Right lung (tissue), 5 donors: ENCODE data around the gene FXYD3. TPM values are rescaled to one million over a fixed set of nuclear protein-coding genes. Genes with fewer than 3 reads are reported as not detected.
"Not testable (repeated sequence)": the region's sequence is repeated elsewhere in the genome, so short reads cannot be mapped to it uniquely, and the experiment has no call there.

Experiments
- DNase-seq, 2 donors: peaks; one replicate each; pipeline ENCODE4 v3.0.0-alpha.2; 2013
- polyA plus RNA-seq, 5 donors: library from polyadenylated mRNA; unstranded; fragments of 120-200 nt; gene quantifications; one replicate each; pipeline versions ENCODE4 v1.2.1 to v1.2.3, GENCODE V29; 2013; ENCODE audit warnings: inconsistent platforms in 1 of 5, low replicate concordance in 1 of 5; ENCODE audit not compliant: insufficient read length in 5 of 5, insufficient read depth in 1 of 5

FXYD3 gene
- polyA plus RNA-seq, 5 donors: 19.9 to 48.0 (median 20.8) TPM

DNA sequence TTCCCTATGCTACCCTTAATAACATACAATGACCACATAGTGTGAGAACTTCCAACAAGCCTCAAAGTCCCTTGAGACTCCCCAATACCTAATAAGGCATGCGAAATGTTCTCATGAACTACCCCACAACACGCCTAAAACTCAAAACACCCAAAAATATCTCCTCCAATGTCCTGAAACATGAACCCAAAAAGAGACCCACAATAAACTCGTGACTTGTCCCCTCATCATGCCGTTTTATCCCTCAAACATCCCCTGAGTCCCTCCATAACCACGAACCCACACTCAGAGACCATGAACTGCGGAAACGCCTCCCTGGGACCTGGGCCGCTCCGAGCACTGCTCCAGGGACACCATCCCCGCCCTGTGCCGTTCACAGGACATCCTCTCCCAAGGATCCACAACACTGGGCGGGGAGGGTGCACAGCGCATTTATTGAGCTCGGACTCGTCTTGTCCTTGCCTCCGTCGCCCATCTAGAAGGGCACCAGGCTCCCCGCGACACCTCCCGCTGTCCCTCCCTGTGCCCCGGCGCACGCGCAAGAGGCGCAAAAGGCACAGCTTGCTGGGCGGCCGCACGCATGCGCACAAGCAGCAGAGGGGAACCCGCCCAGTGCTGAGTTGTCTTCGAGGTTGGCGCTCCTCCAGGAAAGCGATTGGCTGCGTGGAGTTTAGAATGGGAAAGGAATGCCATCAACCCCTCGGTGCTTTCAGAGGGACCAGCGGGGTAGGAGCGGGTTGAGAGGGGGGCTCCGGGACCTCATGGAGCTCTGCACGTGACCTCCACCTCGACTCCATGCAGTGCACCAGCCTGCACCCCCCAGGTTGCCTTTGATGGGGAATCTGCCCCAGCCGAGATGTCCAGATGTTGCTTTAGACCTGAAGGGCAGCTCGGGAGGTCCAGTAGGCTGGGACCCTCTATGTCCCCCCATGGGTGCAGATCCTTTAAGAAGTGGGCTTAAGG is 8.8 kb downstream of the FXYD3 start:
- DNase-seq: peak; percentile 94

DNA sequence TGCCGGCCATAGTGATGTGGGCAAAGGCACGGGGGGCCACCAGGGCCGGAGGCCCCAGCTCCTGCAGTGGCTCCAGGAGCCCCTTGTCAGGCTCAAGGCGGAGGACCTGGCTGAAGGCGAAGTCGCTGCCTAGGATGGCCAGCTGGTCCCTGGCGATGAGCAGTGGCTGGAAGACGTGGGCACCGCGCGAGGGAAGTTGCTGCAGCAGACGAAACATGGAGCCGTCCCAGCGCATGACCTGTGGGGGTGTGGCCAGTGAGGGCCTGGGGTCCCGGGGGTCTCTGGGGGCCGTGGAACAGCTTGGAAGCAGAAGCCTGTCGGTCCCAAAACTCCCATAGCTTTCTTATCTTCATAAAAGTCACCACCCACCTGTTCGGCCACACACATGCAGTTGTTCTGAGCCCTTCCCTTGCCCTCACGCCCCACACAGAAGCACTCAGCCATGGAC is 9.7 kb downstream of the FXYD3 start:
- no peak for DNase-seq

DNA sequence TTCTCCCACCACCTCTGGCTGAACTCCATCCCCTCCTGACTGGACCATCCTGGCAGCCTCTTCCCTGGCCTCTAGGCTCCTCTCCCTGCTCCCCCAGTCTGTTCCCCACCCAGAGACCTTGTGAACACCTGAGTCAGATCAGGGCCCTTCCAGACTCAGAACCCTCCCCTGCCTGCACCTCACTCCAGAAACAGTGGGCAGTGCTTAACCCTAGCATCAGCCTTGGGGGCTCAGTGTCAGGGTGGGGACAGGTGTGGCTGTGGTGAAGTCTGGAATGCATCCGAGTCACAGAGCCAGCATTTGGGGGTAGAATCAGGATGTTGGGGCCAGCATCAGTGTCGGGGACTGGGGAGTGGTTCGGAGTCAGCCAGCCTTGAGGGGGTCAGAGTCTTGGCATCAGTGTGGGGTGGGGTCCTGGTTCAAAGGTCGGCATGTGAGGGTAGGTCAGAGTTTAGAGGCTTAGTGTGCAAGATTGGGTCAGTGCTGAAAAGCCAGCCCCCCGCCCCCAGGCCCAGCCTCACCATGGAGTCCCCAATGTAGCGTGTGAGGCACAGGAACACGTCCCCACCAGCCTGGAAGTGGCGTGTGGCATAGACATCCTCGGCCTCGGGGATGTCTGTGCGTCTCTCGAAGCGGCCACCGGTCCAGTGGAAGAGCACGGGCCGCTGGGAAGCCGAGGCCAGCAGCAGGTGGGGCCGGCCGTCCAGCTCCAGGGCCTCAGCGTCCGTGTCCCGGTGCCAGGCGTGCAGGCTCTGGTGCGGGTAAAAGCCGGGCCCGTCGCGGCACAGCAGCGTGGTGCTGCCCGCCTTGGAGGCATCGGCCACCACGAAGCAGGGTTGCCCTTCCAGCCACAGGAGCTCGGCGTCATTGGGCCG is 10.4 kb downstream of the FXYD3 start:
- DNase-seq: no peak

DNA sequence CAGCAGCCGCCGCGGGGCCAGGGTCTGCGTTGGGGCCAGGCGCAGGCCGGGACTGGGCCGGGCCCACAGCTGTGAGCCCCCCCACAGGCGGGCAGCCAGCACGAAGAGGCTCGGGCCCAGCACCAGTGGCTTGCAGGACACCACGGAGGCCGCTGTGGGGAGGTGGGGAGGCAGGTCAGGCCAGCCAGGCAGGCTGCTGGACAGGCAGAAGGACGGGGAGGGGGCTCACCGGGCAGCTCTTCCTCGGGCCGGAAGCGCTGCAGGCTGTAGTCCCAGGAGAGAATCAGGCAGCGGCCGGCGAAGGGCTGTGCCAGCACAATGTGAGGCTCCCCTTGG is 11.0 kb downstream of the FXYD3 start:
- DNase-seq: no peak

DNA sequence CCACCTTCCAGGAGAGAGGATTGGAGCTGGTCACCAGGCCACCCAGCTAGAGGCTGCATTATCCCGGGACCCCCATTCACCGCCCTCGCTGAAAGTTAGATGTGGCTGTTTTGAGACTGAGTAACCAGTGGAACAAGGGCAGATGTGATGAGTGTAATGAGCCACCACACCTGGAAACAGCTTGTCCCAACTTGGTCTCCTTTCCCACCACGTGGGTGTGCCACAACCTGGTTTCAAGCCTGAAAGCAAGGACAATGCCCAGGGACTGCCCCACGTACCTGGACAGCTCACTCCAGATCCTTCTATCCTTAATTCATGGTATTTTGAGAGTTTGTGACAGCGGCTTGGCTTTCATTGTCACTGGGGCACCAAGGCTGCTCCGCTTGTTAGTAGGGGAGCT is 12.2 kb downstream of the FXYD3 start:
- DNase-seq: no peak

DNA sequence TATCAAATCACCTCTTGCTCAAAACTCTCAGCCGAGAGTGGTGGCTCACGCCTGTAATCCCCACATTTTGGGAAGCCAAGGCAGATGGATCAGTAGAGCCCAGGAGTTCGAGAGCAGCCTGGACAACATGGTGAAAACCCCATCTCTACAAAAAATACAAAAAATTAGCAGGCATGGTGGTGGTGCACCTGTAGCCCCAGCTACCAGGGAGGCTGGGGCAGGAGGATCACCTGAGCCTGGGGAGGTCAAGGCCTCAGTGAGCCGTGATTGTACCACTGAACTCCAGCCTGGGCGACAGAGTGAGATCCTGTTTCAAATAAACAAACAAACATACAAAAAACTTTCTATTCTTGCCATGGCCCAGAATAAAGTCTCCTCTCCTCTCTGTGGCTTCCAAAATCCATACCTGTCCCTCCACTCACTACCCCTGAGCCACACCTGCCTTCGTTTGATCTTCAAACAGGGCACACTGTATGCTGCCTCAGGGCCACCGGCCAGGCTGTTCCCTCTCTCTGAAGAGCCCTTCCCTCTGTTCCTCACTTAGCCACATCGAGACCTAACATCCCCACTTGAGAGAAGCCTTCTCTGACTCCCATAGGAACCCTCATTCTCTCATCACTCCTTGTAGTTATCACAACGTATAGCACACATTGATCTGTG is 12.9 kb downstream of the FXYD3 start:
- no peak for DNase-seq

DNA sequence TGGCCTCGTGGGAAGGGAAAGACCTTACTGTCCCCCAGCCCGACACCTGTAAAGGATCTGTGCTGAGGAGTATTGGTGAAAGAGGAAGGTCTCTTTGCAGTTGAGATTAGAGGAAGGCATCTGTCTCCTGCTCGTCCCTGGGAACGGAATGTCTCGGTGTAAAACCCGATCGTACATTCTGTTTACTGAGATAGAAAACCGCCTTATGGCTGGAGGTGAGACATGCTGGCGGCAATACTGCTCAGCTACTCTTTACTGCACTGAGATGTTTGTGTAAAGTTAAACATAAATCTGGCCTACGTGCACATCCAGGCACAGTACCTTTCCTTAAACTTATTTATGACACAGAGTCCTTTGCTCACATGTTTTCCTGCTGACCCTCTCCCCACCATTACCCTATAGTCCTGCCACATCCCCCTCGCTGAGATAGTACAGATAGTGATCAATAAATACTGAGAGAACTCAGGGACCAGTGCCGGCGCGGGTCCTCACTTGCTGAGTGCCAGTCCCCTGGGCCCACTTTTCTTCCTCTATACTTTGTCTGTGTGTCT is 14.2 kb downstream of the FXYD3 start:
- not testable (repeated sequence) for DNase-seq

DNA sequence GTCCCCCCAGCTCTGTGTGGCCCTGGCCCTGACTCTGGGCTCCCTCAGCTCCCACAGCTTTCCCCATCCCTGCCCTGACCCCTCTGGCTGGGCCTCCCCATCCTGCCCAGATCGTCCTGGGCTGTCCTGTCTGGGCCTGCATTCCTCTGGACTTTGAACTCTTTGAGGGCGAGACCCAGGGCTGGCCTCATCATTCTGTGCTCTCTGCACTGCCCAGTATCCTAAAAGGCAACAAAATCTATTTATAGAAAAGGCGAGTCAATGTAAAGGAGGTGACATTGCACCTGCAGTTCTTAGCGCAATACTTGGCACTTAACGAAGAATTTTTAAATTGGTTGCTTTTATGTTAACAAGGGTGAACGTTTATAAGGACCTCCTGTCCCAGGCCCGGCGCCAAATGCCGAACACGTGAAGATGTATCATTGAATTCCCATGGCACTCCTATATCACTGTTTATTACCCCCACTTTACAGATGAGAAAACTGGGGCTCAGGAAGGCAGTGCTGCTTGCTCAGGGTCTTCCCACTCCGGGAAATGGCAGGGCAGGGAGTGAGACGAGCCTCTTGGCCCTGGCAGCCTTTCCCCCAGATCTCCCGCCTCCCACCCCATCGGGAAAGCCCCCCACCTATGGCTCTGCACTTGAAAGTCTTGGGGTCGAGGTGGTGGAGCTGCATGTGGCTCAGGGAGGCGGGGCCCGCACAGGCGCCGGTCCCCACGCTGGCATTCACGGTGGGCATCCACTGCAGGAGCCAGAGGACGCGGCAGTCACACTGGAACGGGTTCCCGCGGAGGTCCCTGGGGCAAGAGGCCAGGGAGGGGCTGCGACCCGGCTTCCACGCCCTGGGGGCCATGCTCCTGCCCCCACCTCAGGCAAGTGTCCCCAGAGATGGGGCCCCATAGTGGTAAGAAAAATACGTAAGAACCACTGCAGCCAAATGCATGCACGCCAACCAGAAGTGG is 15.4 kb downstream of the FXYD3 start:
- no peak for DNase-seq

DNA sequence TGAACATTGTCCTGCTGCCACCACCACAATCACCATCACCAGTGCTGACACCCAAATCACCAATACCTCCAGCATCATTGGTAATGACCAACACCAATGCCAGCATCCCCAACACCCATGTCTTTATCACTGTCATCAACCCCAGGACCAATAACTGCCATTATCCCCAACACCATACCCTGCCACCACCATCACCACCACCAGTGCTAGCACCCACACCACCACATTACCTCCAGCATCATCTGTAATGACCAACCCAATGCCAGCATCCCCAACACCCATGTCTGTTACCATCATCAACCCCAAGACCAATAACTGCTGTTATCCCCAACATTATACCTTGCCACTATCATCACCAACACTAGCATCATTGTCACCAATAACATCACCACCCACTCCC is 16.6 kb downstream of the FXYD3 start:
- no peak for DNase-seq

DNA sequence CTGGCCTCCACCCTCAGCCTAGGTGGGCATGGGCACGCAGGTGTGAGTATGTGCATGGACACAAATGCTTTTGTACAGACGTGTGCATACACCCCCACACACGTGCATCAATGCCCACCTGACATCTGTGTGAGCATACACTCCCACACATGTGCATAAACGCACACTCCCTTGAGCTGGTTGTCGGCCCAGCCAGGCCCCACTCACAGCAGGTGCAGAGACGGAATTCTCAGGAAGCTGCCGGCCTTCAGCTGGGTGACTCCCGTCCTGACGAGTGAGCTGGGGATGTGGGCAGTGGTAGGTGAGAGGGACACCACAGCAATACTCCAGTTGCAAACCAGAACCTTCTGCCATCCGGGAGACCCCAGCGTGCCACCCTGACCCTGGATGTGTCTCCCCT is 18.2 kb downstream of the FXYD3 start:
- DNase-seq: no peak

DNA sequence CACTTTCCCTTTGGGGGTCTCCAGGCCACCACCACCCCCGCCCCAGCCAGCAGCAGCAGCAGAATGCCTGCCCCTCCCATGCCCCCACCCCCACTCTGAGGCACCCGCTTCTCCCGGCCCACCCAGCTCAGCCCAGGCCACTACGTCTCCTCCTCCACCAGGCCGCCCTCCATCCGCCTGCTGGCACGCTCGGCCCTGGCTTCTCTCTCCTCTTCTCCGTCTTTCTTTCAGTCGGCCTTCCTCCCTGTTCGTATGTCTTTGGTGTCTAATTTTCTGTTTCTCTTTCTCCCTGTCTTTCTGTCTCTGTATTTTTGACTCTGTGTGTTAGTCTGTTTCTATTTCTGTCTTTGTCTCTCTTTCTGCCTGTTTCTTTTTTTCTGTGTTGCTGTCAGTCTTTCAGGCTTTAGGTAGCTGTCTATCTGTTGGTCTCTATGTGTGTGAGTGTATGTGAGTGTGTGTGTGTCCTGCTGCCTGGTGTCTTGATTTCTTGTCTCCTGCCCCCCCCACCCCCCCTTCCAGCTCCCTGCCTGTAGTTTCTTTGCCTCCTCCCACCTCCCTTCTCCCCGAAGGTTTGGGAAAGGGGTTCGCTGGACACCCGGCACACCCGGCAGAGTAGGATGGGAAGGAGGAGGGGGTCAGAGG is 19.1 kb downstream of the FXYD3 start, which contains the start of gene LGI4:
LGI4 (minus strand) TSS at position 459 of the 642 bp plus-strand sequence; CDS start at position 80, 379 bp downstream.
- DNase-seq: no peak

DNA sequence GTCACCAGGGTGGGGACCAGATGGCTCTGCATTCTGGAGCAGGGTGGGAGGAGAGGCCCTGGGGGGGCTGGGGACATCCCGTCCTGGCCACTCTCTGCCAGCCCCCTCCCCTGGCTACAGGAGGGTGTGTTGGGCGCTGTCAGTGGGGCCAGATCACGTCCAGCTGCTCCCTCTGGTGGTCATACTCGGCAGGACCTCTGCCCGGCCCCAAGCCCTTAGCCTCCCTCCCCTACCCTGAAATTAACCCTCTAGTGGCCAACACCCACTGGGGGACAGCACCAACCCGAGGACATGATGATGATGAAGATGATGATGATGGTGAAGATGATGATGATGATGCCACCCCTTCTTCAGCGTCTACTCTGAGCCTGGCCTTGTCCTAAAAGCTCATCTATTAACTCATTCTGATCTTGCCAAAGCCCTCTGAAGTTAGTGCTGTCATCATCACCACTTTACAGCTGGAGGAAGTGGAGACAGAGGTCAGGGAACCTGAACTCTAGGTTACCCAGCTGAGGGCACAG is 19.8 kb downstream of the FXYD3 start:
- DNase-seq: peak; percentile 80 to 84

DNA sequence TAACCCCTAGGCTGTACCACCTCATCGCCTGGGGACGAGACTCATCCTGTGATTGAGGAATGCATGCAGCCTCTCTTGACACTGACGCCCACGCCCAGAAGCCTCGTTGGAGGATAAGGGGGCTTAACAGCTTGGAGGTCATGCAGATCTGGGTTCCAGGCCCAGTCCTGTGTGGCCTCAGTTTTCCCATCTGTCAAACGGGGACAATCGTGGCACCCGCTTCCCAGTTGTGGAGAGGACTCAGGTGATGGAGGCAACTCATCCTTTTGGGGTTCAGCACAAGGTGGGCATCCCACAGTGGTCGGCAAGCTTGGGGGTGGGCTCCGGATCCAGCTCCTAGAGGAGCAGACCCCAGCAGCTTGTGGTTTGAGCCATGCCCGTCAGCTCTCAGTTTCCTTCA is 20.6 kb downstream of the FXYD3 start:
- no peak for DNase-seq

DNA sequence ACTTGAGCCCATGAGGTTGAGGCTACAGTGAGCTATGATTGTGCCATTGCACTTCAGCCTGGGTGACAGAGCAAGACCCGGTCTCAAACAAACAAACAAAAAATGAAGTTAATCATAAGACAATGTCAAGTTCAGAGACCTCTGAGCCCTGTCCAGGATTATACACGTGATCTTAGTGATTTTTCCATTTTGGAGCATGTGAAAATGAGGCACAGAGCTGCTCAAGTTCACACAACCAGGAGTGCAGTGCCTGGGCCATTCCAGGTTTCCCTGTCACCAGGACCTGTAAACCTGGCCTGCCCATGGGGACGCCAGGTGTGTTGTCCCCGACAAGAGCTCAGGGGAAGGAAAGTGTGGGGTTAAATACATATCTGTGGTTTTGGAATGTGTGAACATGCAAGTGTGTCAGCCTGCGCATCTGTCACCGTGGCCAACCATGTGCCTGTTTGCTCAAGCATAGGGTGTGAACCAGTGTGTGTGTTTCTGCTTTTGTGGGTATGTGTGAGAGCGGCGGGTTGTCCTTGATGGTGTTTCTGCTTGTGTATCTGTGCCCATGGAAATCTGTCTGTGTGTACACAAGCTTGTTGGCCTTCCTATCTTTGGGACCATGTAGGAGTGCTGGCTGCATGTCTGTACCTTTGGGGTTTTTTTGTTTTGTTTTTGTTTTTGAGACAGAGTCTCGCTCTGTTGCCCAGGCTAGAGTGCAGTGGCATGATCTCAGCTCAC is 21.5 kb downstream of the FXYD3 start:
- DNase-seq: no peak

DNA sequence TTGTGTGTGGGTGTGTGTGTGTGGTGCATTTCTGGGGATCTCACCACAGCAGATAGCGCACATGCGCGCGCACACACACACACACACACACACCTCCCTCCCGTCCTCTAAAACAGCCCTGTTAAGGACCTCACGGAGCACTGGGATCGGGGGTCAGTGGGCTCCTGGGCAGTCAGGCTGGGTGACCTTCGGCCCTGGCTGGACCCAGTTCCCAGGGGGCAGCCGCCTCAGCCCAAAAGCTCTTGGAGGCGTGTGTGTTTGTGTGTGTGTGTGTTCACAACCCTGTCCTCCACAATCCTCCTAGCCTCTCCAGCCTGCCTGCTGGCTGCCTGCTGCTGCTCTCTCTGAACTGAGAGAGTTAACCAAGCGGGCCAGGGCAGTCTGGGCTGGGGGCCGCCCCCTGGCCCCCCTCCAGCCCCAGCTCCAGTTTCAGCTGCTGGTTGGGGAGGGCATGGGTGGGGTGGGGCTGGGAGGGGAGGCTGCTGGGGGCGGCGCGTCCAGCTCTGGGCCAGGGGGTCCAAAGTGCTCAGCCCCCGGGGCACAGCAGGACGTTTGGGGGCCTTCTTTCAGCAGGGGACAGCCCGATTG is 22.8 kb downstream of the FXYD3 start, which contains the start of gene FXYD1:
FXYD1 (plus strand) TSS at position 520 of the 588 bp plus-strand sequence. CDS start 1,256 bp downstream, outside the sequence.
- DNase-seq: peak; percentile 77 to 81

DNA sequence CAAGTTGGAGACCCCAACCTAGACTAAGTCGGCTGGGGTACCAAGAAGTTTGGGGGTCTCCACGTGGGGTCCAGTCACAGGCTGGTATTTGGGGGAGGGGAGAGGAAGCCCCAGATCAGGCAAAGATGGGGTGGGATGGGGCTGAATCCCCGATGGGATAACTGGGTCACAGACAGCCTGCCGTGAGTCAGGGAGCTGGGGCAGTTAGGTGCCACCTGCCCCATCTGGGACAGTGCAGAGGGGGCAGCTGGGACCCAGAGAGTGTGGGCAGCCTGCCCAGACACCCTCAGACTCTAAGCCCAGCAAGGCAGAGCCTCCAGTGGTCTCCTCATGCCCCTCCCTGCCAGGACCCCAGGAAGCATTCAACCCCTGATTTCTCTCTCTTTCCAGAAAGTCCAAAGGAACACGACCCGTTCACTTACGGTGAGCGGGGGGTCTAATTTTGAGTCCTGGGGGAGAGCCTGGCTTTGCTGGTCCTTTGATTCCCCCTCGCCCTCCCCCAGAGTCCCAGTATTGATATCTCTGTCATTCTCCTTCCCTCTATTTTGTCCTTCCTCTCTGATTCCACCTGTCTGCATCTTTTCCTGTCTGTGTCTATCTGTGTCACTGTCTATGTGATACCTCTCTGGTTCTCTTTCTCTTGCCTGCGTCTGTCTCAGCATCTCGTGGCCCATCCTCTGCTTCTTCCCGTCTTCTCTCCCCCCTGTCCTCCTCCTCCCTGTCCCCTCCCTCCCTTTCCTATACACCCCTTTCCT is 24.8 kb downstream of the FXYD3 start:
- DNase-seq: no peak

DNA sequence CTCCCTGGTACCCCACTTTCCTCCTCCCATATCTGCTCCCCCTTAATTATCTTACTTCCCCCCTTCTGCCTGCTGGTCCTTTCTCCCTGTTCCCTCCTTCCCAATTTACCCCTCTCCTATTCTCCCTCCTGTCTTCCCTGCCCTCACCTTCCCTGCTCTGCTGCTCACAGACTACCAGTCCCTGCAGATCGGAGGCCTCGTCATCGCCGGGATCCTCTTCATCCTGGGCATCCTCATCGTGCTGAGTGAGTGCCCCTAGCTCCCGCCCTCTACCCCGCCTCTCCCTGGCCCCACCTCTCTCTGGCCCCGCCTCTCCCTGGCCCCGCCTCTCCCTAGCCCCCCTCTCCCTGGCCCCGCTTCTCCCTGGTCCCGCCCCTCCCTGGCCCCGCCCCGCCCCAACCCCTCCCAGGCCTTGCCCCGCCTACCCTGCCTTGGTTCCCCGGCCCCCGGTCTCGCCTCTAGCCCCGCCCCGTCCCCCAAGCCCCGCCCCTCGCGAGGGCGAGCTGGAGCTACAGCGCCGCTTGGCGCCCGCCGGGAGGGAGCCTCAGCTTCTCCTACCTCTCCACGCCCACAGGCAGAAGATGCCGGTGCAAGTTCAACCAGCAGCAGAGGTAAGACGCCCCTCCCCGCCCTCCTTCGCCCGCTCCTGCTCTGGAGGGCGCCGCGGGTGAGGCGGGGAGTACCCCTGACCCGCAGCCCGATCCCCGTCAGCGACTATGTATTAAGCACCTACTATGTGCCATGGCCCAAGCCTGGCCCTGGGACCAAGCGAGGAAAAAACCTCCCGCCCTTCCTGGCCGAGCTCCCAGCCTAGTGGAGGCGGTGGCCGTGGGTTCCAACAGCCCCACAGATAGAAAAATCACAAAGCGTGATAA is 25.6 kb downstream of the FXYD3 start:
- DNase-seq: no peak
